OCI-LY3 (cell line): ENCODE data around the gene SFMBT1.

ENCODE experiments used
- H2AFZ ChIP-seq: fragments of 200-600, 300-600 bp; shearing (Covaris generic); 2 replicates; pipeline ENCODE4 v1.6.0; 2014; ENCODE audit warnings: antibody characterized with exemption, low read depth, low read length
- H3K27ac ChIP-seq: fragments of 200-600, 300-600 bp; sonication (generic); 2 replicates; pipeline ENCODE4 v1.5.1; 2014; ENCODE audit warnings: mild to moderate bottlenecking, low read length, moderate library complexity, mixed read lengths
- H3K27me3 ChIP-seq: fragments of 200-600, 300-600 bp; sonication (generic); 2 replicates; pipeline ENCODE4 v1.6.1; 2014; ENCODE audit warnings: low read depth, low read length, mixed read lengths
- H3K36me3 ChIP-seq: fragments of 200-600, 300-600 bp; sonication (generic); replicated peaks from 2 replicates; pipeline ENCODE3; 2014; ENCODE audit warnings: low read depth, low read length, mixed read lengths
- H3K4me1 ChIP-seq: fragments of 300-600, 200-600 bp; sonication (generic); 2 replicates; pipeline ENCODE4 v1.6.1; 2014; ENCODE audit warnings: low read length, mixed read lengths
- H3K4me2 ChIP-seq: fragments of 200-600, 300-600 bp; sonication (generic); 2 replicates; pipeline ENCODE4 v1.6.1; 2014; ENCODE audit warnings: low read length, mixed read lengths
- H3K4me3 ChIP-seq: fragments of 300-600, 200-600 bp; sonication (generic); 2 replicates; pipeline ENCODE4 v1.5.1; 2014; ENCODE audit warnings: antibody characterized with exemption, mild to moderate bottlenecking, low read length, moderate library complexity
- H3K79me2 ChIP-seq: fragments of 300-600, 200-600 bp; shearing (Covaris generic); 2 replicates; pipeline ENCODE4 v1.6.1; 2014; ENCODE audit warnings: mild to moderate bottlenecking, low read length, mixed read lengths
- H3K9ac ChIP-seq: fragments of 300-600, 200-600 bp; shearing (Covaris generic); 2 replicates; pipeline ENCODE4 v1.6.0; 2014; ENCODE audit warnings: mild to moderate bottlenecking, low read length, moderate library complexity
- H3K9me3 ChIP-seq: fragments of 200-600, 300-600 bp; shearing (Covaris generic); 2 replicates; pipeline ENCODE4 v1.6.1; 2014; ENCODE audit warnings: low read length, mixed read lengths; ENCODE audit not compliant: insufficient read depth
- H4K20me1 ChIP-seq: fragments of 200-600, 300-600 bp; sonication (generic); 2 replicates; pipeline ENCODE4 v1.6.1; 2016; ENCODE audit warnings: low read length, mixed read lengths; ENCODE audit not compliant: insufficient read depth
- CTCF ChIP-seq: fragments of 200-600, 300-600 bp; sonication (generic); IDR thresholded peaks from 2 replicates; pipeline ENCODE4 v1.5.1; 2014; ENCODE audit warnings: antibody characterized with exemption, low read length, low read depth
- EZH2phosphoT487 ChIP-seq: fragments of 200-600 bp; shearing (Covaris generic); IDR thresholded peaks from 2 replicates; pipeline ENCODE4 v1.6.1; 2018; ENCODE audit warnings: antibody characterized with exemption, mixed run types, low read depth

SFMBT1 gene

GRCh38 chr3:52856666-52857065, 189.2 kb downstream of the SFMBT1 start:
- H3K9ac ChIP-seq = no peak overlapping the region
- H3K4me1 ChIP-seq = peaks cover 7% of the 10 kb centered on the region
- H3K4me3 ChIP-seq = no peak overlapping the region
- H2AFZ ChIP-seq = no peak overlapping the region
- no peaks in the 10 kb centered on the region for H3K79me2 ChIP-seq
- H3K9me3 ChIP-seq = no peaks in the 10 kb centered on the region
- H3K27ac ChIP-seq = no peak overlapping the region
- no peaks in the 10 kb centered on the region for H3K36me3 ChIP-seq
- H3K27me3 ChIP-seq = no peaks in the 10 kb centered on the region
- no peaks in the 10 kb centered on the region for H4K20me1 ChIP-seq
- H3K4me2 ChIP-seq = peak overlapping the region; percentile 26; the same call in 1 of the 2 replicates
- no peak for TF ChIP-seq EZH2phosphoT487
- no peak for TF ChIP-seq CTCF

GRCh38 chr3:52854013-52854412, 191.9 kb downstream of the SFMBT1 start:
- peaks cover 7% of the 10 kb centered on the region for H3K4me1 ChIP-seq
- H3K4me2 ChIP-seq = no peak overlapping the region
- no peak overlapping the region for H3K9ac ChIP-seq
- TF ChIP-seq CTCF (no peak), EZH2phosphoT487 (no peak)
- no peak overlapping the region for H2AFZ ChIP-seq
- no peaks in the 10 kb centered on the region for H3K36me3 ChIP-seq
- H3K4me3 ChIP-seq = no peak overlapping the region
- no peaks in the 10 kb centered on the region for H3K79me2 ChIP-seq
- H3K27me3 ChIP-seq = no peaks in the 10 kb centered on the region
- H4K20me1 ChIP-seq = no peaks in the 10 kb centered on the region
- H3K27ac ChIP-seq = no peak overlapping the region
- no peaks in the 10 kb centered on the region for H3K9me3 ChIP-seq
